ENCODE data around the gene CNTNAP5.
A peak's percentile ranks its signal among the peaks of the same experiment; 100 is the strongest.

The CNTNAP5 gene

DNA sequence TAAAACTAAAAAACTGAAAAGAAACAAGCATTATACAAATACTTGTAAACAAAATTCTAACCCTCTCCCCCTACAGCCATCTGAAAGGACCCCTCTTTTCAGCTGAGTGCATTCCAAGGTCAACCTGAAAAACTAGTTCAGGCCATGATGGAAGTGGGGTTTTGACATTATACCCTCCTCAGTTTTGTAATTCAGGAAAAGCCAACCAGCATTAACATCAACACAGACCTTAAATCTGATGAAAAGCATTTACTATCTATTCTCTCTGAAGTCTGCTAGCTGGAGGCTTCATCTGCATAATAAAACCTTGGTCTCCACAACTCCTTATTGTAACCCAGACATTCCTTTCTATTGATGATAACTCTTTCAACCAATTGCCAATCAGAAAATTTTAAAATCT, 302.2 kb downstream of the CNTNAP5 start:
- no peak overlapping the region for H3K4me3 ChIP-seq (ENCODE audit: low read length)
- no peak overlapping the region for H4K5ac ChIP-seq (ENCODE audit: low read length)
- no peak overlapping the region for H3K4me2 ChIP-seq (ENCODE audit: low read length)
- no peaks in the 10 kb centered on the region for H3K36me3 ChIP-seq (ENCODE audit: control insufficient read depth, insufficient read depth, low read length)
- H3K79me1 ChIP-seq (ENCODE audit: low read length): no peaks in the 10 kb centered on the region
- H4K8ac ChIP-seq (ENCODE audit: low read depth, low read length): no peak overlapping the region
- no peaks in the 10 kb centered on the region for H3K27me3 ChIP-seq (ENCODE audit: insufficient read depth, low read length, poor library complexity)
- no peak overlapping the region for H2BK5ac ChIP-seq (ENCODE audit: low read length)
- no peak overlapping the region for H3K56ac ChIP-seq (ENCODE audit: low read length)
- no peak overlapping the region for H3K4ac ChIP-seq (ENCODE audit: low read depth, low read length)
- no peak overlapping the region for H2AK5ac ChIP-seq (ENCODE audit: low read length)
- no peaks in the 10 kb centered on the region for H3K79me2 ChIP-seq (ENCODE audit: control insufficient read depth, insufficient read depth, low read length)
- peak overlapping the region; percentile 31 for H3K27ac ChIP-seq (ENCODE audit: low read depth, low read length)
- no peak for DNase-seq
- no peak overlapping the region for H3K23ac ChIP-seq (ENCODE audit: low read length)
- no peak overlapping the region for H2BK120ac ChIP-seq (ENCODE audit: low read depth, low read length)
- no peak overlapping the region for H3K9ac ChIP-seq (ENCODE audit: low read length)
- H2BK15ac ChIP-seq (replicated peaks; ENCODE audit: low read depth): no peak overlapping the region
- H3K18ac ChIP-seq (ENCODE audit: low read length): no peak overlapping the region
- peaks cover 3% of the 10 kb centered on the region for H3K4me1 ChIP-seq (ENCODE audit: control insufficient read depth, low read depth, low read length)

DNA sequence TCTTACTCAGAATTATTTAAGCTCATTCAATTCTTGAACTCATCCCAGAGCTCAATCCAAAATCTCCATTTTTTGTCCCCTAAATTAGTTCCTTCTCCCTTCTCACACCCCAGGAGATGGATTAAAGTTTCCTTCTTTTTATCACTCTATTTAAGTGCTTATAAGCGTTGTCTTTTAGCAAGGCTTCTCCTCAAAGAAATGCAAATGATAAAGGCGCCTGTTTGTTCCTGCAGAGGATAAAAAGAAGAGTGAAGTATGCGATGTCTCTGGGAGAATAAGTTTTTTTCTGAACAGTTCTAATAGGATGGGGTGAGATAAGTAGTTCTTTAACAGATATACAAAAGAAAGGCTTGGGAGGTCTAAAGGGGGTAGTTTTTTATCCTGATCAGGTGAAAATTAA, 303.3 kb downstream of the CNTNAP5 start:
- no peak overlapping the region for H2BK5ac ChIP-seq (ENCODE audit: low read length)
- H3K18ac ChIP-seq (ENCODE audit: low read length): no peak overlapping the region
- H3K9ac ChIP-seq (ENCODE audit: low read length): no peak overlapping the region
- H3K23ac ChIP-seq (ENCODE audit: low read length): no peak overlapping the region
- H3K27me3 ChIP-seq (ENCODE audit: insufficient read depth, low read length, poor library complexity): no peaks in the 10 kb centered on the region
- H3K56ac ChIP-seq (ENCODE audit: low read length): no peak overlapping the region
- no peak overlapping the region for H2BK120ac ChIP-seq (ENCODE audit: low read depth, low read length)
- no peak overlapping the region for H2AK5ac ChIP-seq (ENCODE audit: low read length)
- H3K79me1 ChIP-seq (ENCODE audit: low read length): no peaks in the 10 kb centered on the region
- no peaks in the 10 kb centered on the region for H3K36me3 ChIP-seq (ENCODE audit: control insufficient read depth, insufficient read depth, low read length)
- no CpG with 5 or more reads among the region's 3 CpGs for WGBS (ENCODE audit: extremely low coverage, insufficient coverage, low lambda C conversion rate)
- no peaks in the 10 kb centered on the region for H3K79me2 ChIP-seq (ENCODE audit: control insufficient read depth, insufficient read depth, low read length)
- DNase-seq: peak; percentile 32
- peaks cover 3% of the 10 kb centered on the region for H3K4me1 ChIP-seq (ENCODE audit: control insufficient read depth, low read depth, low read length)
- H3K27ac ChIP-seq (ENCODE audit: low read depth, low read length): no peak overlapping the region
- H3K4me3 ChIP-seq (ENCODE audit: low read length): no peak overlapping the region
- no peak overlapping the region for H3K4me2 ChIP-seq (ENCODE audit: low read length)
- H4K5ac ChIP-seq (ENCODE audit: low read length): no peak overlapping the region
- no peak overlapping the region for H4K8ac ChIP-seq (ENCODE audit: low read depth, low read length)
- H3K4ac ChIP-seq (ENCODE audit: low read depth, low read length): no peak overlapping the region
- H2BK15ac ChIP-seq (replicated peaks; ENCODE audit: low read depth): no peak overlapping the region

DNA sequence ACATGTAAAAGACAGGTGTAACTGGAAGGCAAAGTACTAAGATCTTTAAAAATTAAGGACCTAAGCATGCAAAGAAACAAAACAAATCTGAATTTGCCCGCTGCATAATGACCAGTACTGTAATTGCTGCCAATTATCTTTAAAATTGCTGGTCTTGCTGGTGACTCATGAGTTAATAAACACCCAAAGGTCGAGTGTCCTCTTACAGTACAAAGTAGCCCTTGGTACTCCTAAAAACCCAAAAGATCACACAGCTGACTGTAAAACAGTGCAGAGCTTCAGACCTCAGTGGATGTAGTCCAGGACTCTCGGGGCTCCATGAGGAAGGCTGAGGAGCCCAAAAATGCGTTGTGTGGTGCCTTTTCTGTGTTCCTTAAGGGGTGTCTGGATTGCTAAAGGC, 308.7 kb downstream of the CNTNAP5 start:
- Histone ChIP-seq H3K4ac (ENCODE audit: low read depth, low read length) (no peak overlapping the region), H3K27me3 (ENCODE audit: insufficient read depth, low read length, poor library complexity) (no peaks in the 10 kb centered on the region), H2BK5ac (ENCODE audit: low read length) (no peak overlapping the region), H2BK120ac (ENCODE audit: low read depth, low read length) (no peak overlapping the region), H3K18ac (ENCODE audit: low read length) (no peak overlapping the region), H2BK15ac (replicated peaks; ENCODE audit: low read depth) (no peak overlapping the region), H2AK5ac (ENCODE audit: low read length) (no peak overlapping the region), H3K27ac (ENCODE audit: low read depth, low read length) (no peak overlapping the region), H3K79me1 (ENCODE audit: low read length) (no peaks in the 10 kb centered on the region), H3K23ac (ENCODE audit: low read length) (no peak overlapping the region), H3K56ac (ENCODE audit: low read length) (no peak overlapping the region), H3K4me2 (ENCODE audit: low read length) (no peak overlapping the region), H3K36me3 (ENCODE audit: control insufficient read depth, insufficient read depth, low read length) (no peaks in the 10 kb centered on the region), H3K79me2 (ENCODE audit: control insufficient read depth, insufficient read depth, low read length) (no peaks in the 10 kb centered on the region), H4K8ac (ENCODE audit: low read depth, low read length) (no peak overlapping the region), H3K4me3 (ENCODE audit: low read length) (no peak overlapping the region), H3K4me1 (ENCODE audit: control insufficient read depth, low read depth, low read length) (peaks cover 2% of the 10 kb centered on the region), H4K5ac (ENCODE audit: low read length) (no peak overlapping the region), H3K9ac (ENCODE audit: low read length) (no peak overlapping the region)
- WGBS (ENCODE audit: extremely low coverage, insufficient coverage, low lambda C conversion rate): no CpG with 5 or more reads among the region's 4 CpGs
- no peak for DNase-seq

DNA sequence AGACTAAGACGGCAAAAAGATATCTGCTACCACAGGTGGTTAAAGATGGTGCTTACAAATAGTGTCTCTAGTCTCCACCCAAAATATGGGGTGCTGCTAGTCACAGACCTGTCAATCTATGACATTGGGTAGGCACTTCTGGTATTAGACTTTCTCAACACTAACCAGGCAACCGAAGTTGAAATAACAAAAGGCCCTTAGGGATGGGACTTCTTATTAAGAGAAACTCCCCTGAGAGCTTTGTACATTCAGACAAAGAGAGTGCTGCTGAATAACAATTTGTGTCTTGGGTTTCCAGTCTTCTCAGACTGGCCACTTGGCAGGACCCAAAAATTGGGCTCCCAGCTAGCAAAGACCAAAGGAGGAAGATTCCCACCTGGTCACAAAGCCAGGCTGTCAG, 310.0 kb downstream of the CNTNAP5 start:
- Histone ChIP-seq H3K56ac (ENCODE audit: low read length) (no peak overlapping the region), H3K18ac (ENCODE audit: low read length) (no peak overlapping the region), H3K36me3 (ENCODE audit: control insufficient read depth, insufficient read depth, low read length) (no peaks in the 10 kb centered on the region), H4K5ac (ENCODE audit: low read length) (no peak overlapping the region), H2BK15ac (replicated peaks; ENCODE audit: low read depth) (no peak overlapping the region), H2BK5ac (ENCODE audit: low read length) (no peak overlapping the region), H3K79me1 (ENCODE audit: low read length) (no peaks in the 10 kb centered on the region), H3K4me3 (ENCODE audit: low read length) (no peak overlapping the region), H3K27ac (ENCODE audit: low read depth, low read length) (no peak overlapping the region), H3K79me2 (ENCODE audit: control insufficient read depth, insufficient read depth, low read length) (no peaks in the 10 kb centered on the region), H3K4me2 (ENCODE audit: low read length) (no peak overlapping the region), H2AK5ac (ENCODE audit: low read length) (no peak overlapping the region), H4K8ac (ENCODE audit: low read depth, low read length) (no peak overlapping the region), H3K9ac (ENCODE audit: low read length) (no peak overlapping the region), H2BK120ac (ENCODE audit: low read depth, low read length) (no peak overlapping the region), H3K4me1 (ENCODE audit: control insufficient read depth, low read depth, low read length) (no peaks in the 10 kb centered on the region), H3K23ac (ENCODE audit: low read length) (no peak overlapping the region), H3K27me3 (ENCODE audit: insufficient read depth, low read length, poor library complexity) (no peaks in the 10 kb centered on the region), H3K4ac (ENCODE audit: low read depth, low read length) (no peak overlapping the region)
- WGBS (ENCODE audit: extremely low coverage, insufficient coverage, low lambda C conversion rate): no CpG with 5 or more reads among the region's 2 CpGs
- no peak for DNase-seq

DNA sequence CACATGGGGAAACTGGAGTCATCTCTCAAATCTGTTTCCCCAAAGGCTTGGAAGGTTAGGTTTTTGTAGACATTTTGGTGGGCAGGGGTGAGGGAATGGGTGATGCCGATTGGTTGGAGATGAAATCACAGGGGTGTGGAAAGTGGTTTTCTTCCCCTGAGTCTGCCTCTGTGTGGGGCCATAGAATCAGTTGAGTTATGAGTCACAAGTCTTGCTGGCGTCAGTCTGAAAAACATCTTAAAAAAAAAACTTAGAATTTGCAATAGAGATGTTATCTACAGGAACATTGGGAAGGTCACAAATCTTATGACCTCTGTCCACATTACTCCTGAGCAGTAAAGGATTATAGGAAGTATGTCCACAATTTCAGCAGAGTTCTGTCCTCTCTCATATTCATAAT, 314.6 kb downstream of the CNTNAP5 start:
- H2AK5ac ChIP-seq (ENCODE audit: low read length): no peak overlapping the region
- no peak overlapping the region for H3K4ac ChIP-seq (ENCODE audit: low read depth, low read length)
- H2BK15ac ChIP-seq (replicated peaks; ENCODE audit: low read depth): no peak overlapping the region
- H3K4me2 ChIP-seq (ENCODE audit: low read length): no peak overlapping the region
- no peak overlapping the region for H4K8ac ChIP-seq (ENCODE audit: low read depth, low read length)
- no peaks in the 10 kb centered on the region for H3K36me3 ChIP-seq (ENCODE audit: control insufficient read depth, insufficient read depth, low read length)
- no CpG with 5 or more reads among the region's 2 CpGs for WGBS (ENCODE audit: extremely low coverage, insufficient coverage, low lambda C conversion rate)
- no peaks in the 10 kb centered on the region for H3K4me1 ChIP-seq (ENCODE audit: control insufficient read depth, low read depth, low read length)
- H3K27ac ChIP-seq (ENCODE audit: low read depth, low read length): no peak overlapping the region
- no peak overlapping the region for H3K56ac ChIP-seq (ENCODE audit: low read length)
- no peak overlapping the region for H4K5ac ChIP-seq (ENCODE audit: low read length)
- H3K23ac ChIP-seq (ENCODE audit: low read length): no peak overlapping the region
- no peak overlapping the region for H2BK5ac ChIP-seq (ENCODE audit: low read length)
- H2BK120ac ChIP-seq (ENCODE audit: low read depth, low read length): no peak overlapping the region
- H3K9ac ChIP-seq (ENCODE audit: low read length): no peak overlapping the region
- no peak overlapping the region for H3K18ac ChIP-seq (ENCODE audit: low read length)
- no peak overlapping the region for H3K4me3 ChIP-seq (ENCODE audit: low read length)
- H3K27me3 ChIP-seq (ENCODE audit: insufficient read depth, low read length, poor library complexity): no peaks in the 10 kb centered on the region
- no peaks in the 10 kb centered on the region for H3K79me1 ChIP-seq (ENCODE audit: low read length)
- no peak for DNase-seq
- no peaks in the 10 kb centered on the region for H3K79me2 ChIP-seq (ENCODE audit: control insufficient read depth, insufficient read depth, low read length)

DNA sequence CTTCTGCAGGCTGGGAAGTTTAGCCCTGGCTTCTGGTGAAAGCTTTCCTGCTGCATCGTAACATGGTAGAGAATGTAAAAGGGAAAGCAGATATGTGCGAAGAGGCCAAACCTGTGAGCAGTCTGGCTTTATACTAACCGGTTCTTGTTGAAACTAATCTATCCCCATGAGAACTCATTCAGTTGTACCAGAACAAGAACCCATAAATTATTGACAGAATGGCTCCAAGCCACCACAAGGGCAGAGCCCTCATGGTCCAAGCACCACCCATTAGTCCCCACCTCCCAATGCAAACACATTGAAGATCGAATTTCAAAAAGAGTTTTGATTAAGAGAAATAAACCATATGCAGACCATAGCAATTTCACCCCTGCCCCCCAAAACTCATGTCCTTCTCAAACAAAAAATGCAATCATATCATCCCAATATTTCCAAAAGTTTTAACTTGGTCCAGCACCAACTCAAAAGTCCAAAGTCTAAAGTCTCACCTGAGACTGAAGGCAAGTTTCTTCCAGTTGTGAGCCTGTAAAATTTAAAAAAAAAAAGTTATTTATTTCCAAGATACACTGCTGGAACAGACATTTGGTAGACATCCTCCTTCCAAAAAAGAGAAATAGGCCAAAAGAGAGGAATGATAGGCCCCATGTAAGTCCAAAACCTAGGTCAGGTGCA, 318.9 kb downstream of the CNTNAP5 start:
- Histone ChIP-seq H3K56ac (ENCODE audit: low read length) (no peak overlapping the region), H2BK5ac (ENCODE audit: low read length) (no peak overlapping the region), H4K8ac (ENCODE audit: low read depth, low read length) (no peak overlapping the region), H3K9ac (ENCODE audit: low read length) (no peak overlapping the region), H3K36me3 (ENCODE audit: control insufficient read depth, insufficient read depth, low read length) (no peaks in the 10 kb centered on the region), H2BK15ac (replicated peaks; ENCODE audit: low read depth) (no peak overlapping the region), H3K18ac (ENCODE audit: low read length) (no peak overlapping the region), H3K4me2 (ENCODE audit: low read length) (no peak overlapping the region), H3K4me3 (ENCODE audit: low read length) (no peak overlapping the region), H3K4me1 (ENCODE audit: control insufficient read depth, low read depth, low read length) (no peaks in the 10 kb centered on the region), H3K27ac (ENCODE audit: low read depth, low read length) (no peak overlapping the region), H3K79me1 (ENCODE audit: low read length) (no peaks in the 10 kb centered on the region), H3K4ac (ENCODE audit: low read depth, low read length) (no peak overlapping the region), H3K23ac (ENCODE audit: low read length) (no peak overlapping the region), H3K79me2 (ENCODE audit: control insufficient read depth, insufficient read depth, low read length) (no peaks in the 10 kb centered on the region), H4K5ac (ENCODE audit: low read length) (no peak overlapping the region), H2BK120ac (ENCODE audit: low read depth, low read length) (no peak overlapping the region), H2AK5ac (ENCODE audit: low read length) (no peak overlapping the region), H3K27me3 (ENCODE audit: insufficient read depth, low read length, poor library complexity) (no peaks in the 10 kb centered on the region)
- no peak for DNase-seq
- no CpG with 5 or more reads among the region's 4 CpGs for WGBS (ENCODE audit: extremely low coverage, insufficient coverage, low lambda C conversion rate)
